ENCODE results near the gene CA5A. TPM values are rescaled to one million over a fixed set of nuclear protein-coding genes. Genes with fewer than 3 reads are reported as not detected.

The CA5A gene
- total and polyA plus RNA-seq, 2 of the 13 experiments (the other 11 are each of a cell fraction or from before 2014, with no cell fraction given): 66.8 to 106 TPM

DNA sequence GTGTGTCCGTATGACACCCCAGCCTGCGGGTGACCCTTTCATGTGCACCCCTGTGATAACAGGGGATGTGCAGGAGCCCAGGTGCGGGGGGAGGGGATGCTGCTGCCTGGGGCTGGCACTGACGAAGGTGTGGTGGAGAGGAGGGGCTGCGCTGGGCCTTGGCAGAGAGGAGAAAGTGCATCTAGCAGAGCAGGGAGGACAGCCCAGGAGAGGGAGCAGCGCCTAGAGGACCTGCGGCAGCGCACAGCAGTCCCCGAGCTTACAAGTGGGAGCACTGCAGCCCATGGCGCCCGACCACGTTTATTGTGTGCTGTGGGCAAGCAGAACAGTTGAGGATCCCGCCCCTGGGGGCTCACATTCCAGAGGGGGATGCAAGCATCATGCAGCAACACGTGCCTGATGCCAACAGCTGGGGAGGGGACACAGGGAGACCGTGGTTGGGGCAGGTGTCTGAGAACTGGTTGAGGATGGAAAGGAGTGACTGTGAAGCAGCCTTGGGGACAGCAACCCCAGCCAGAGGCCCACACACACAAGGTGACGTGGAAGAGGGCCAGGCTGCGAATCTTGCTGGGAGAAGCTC is 56.1 kb downstream of the CA5A start:
- Histone ChIP-seq H3K36me3 (replicated peaks in 1 of 2; ENCODE audit: control insufficient read depth in 1 of 2, insufficient read depth in 2 of 2, low read length in 2 of 2) (no peaks in the 10 kb centered on the region), H3K9me3 (ENCODE audit: low read length) (no peaks in the 10 kb centered on the region), H3K9ac (ENCODE audit: insufficient read depth, low read depth, low read length) (no peak overlapping the region), H4K20me1 (ENCODE audit: insufficient read depth, low read length) (no peaks in the 10 kb centered on the region), H3K4me2 (ENCODE audit: low read depth, low read length) (peak overlapping the region; percentile 60), H3K4me3 (replicated peaks in 1 of 3; ENCODE audit: insufficient read depth in 1 of 3, low read depth in 2 of 3, low read length in 3 of 3) (peak overlapping the region in 2 of 3 experiments; percentile 18 to 51; a peak in 1 of 6 replicates), H3K4me1 (ENCODE audit: insufficient read depth, low read length) (peaks cover 85% of the 10 kb centered on the region), H3K27me3 (ENCODE audit: control insufficient read depth in 1 of 2, insufficient read depth in 2 of 2, low read length in 2 of 2) (no peaks in the 10 kb centered on the region), H3K79me2 (ENCODE audit: insufficient read depth, low read length) (no peaks in the 10 kb centered on the region), H3K27ac (ENCODE audit: extremely low read length, insufficient read depth, low read length) (no peak overlapping the region), H2AFZ (ENCODE audit: low read length) (no peak overlapping the region)
- ATAC-seq (peak; percentile 66), FAIRE-seq (no peak), DNase-seq (ENCODE audit: low spot score) (no peak)
- WGBS (ENCODE audit: low lambda C conversion rate): 15% methylated on average over 17 of the region's 17 CpGs
- intact Hi-C loops (cut with micrococcal nuclease; ENCODE audit: unreplicated experiment): no loop called here
- ChIA-PET CTCF (ENCODE audit: low intra/inter-chr PET ratio, low total read pairs) (no interaction called here), POLR2A (interaction anchor here (1.0 to 2.4 kb wide), 5 partner anchors 9 to 101 kb away, joined by 3 to 10 read pairs (median 5); partner anchors contain the start of gene BANP)
- in situ Hi-C loops (cut with HindIII; ENCODE audit: extremely low pct_ligation_motif_present, low pct_unique_long_range_greater_than_20kb): no loop called here
- no TSS peak for BruUV-seq (replicated peaks)
- 0 out of 2 replicates have a peak, but pooled peaks have one; percentile 14 for TF ChIP-seq ZNF7 (CRISPR knock-in tag; IDR thresholded peaks at IDR 0.05)
- TF ChIP-seq ZBTB26 (CRISPR knock-in tag; IDR thresholded peaks at IDR 0.05; ENCODE audit: borderline replicate concordance): no peak
- peak; percentile 46 for TF ChIP-seq KDM2A (CRISPR knock-in tag; IDR thresholded peaks at IDR 0.05; ENCODE audit: borderline replicate concordance, low read depth)
- no peak for TF ChIP-seq ZNF460 (CRISPR knock-in tag; IDR thresholded peaks at IDR 0.05; ENCODE audit: borderline replicate concordance)
- TF ChIP-seq STAG1 (CRISPR knock-in tag; IDR thresholded peaks at IDR 0.05): 0 out of 2 replicates have a peak, but pooled peaks have one; percentile 5
- TF ChIP-seq ZNF563 (CRISPR knock-in tag; IDR thresholded peaks at IDR 0.05): no peak
- TF ChIP-seq PAX8 (CRISPR knock-in tag; IDR thresholded peaks at IDR 0.05; ENCODE audit: borderline replicate concordance): no peak
- TF ChIP-seq KMT2B (CRISPR knock-in tag; IDR thresholded peaks at IDR 0.05): no peak
- no peak for TF ChIP-seq ERF (CRISPR knock-in tag; IDR thresholded peaks at IDR 0.05)
- 0 out of 2 replicates have a peak, but pooled peaks have one; percentile 21 for TF ChIP-seq ARHGAP35 (CRISPR knock-in tag; IDR thresholded peaks at IDR 0.05; ENCODE audit: borderline replicate concordance)
- no peak for TF ChIP-seq ZNF709 (CRISPR knock-in tag; IDR thresholded peaks at IDR 0.05)
- peak; percentile 25; the same call in 1 of the 2 replicates for TF ChIP-seq ZNF605 (CRISPR knock-in tag; IDR thresholded peaks at IDR 0.05)
- no peak; the same call in 1 of the 2 replicates for TF ChIP-seq ZFX (CRISPR knock-in tag; IDR thresholded peaks at IDR 0.05; ENCODE audit: low read depth)
- 0 out of 2 replicates have a peak, but pooled peaks have one; percentile 62 for TF ChIP-seq CCDC6 (CRISPR knock-in tag; IDR thresholded peaks at IDR 0.05)
- TF ChIP-seq, protein P1, sequence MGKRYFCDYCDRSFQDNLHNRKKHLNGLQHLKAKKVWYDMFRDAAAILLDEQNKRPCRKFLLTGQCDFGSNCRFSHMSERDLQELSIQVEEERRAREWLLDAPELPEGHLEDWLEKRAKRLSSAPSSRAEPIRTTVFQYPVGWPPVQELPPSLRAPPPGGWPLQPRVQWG (CRISPR knock-in tag; IDR thresholded peaks at IDR 0.05; ENCODE audit: borderline replicate concordance, low read depth): no peak
- TF ChIP-seq ZNF557 (CRISPR knock-in tag; IDR thresholded peaks at IDR 0.05): no peak
- TF ChIP-seq NRL (CRISPR knock-in tag; IDR thresholded peaks at IDR 0.05; ENCODE audit: borderline replicate concordance): peak; percentile 56
- TF ChIP-seq SALL1 (CRISPR knock-in tag; IDR thresholded peaks at IDR 0.05): peak; percentile 41; the same call in 1 of the 2 replicates
- TF ChIP-seq, protein P2, sequence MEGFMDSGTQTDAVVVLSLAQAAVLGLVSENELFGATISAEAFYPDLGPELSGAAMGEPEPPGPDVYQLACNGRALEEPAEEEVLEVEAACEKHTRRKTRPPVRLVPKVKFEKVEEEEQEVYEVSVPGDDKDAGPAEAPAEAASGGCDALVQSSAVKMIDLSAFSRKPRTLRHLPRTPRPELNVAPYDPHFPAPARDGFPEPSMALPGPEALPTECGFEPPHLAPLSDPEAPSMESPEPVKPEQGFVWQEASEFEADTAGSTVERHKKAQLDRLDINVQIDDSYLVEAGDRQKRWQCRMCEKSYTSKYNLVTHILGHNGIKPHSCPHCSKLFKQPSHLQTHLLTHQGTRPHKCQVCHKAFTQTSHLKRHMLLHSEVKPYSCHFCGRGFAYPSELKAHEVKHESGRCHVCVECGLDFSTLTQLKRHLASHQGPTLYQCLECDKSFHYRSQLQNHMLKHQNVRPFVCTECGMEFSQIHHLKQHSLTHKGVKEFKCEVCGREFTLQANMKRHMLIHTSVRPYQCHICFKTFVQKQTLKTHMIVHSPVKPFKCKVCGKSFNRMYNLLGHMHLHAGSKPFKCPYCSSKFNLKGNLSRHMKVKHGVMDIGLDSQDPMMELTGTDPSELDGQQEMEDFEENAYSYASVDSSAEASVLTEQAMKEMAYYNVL (CRISPR knock-in tag; IDR thresholded peaks at IDR 0.05; ENCODE audit: borderline replicate concordance): peak; percentile 43; the same call in 1 of the 2 replicates
- TF ChIP-seq ETV5 (CRISPR knock-in tag; IDR thresholded peaks at IDR 0.05; ENCODE audit: borderline replicate concordance): no peak
- no peak for TF ChIP-seq FOXJ3 (CRISPR knock-in tag; IDR thresholded peaks at IDR 0.05; ENCODE audit: borderline replicate concordance)
- TF ChIP-seq NCOA5 (CRISPR knock-in tag; IDR thresholded peaks at IDR 0.05): no peak
- no peak for TF ChIP-seq ZFY (CRISPR knock-in tag; IDR thresholded peaks at IDR 0.05)
